IMR-90 (cell line): ENCODE data around the gene ANKRD2. TPM values are rescaled to one million over a fixed set of nuclear protein-coding genes. Genes with fewer than 3 reads are reported as not detected.

ENCODE experiments used
- ATAC-seq: fragments of 200-7000 bp; cut with Tn5 transposase; 2 replicates; pipeline ENCODE4 v1.9.1; 2020; ENCODE audit warnings: low read depth, mild to moderate bottlenecking, moderate library complexity
- BruUV-seq: library from RNA; stranded (reverse); fragments of 400-500 nt; replicated peaks from 2 replicates; lab custom pipeline; 2021; lab: Mats Ljungman, UMichigan
- CTCF ChIA-PET: fragments of 300-600 bp; formaldehyde crosslinking; extraction: SDS; loops from one replicate; lab custom pipeline; 2021; ENCODE audit warnings: antibody characterized with exemption; lab: Yijun Ruan, JAX
- POLR2A ChIA-PET: fragments of 300-600 bp; sonication (Branson Sonifier 250); formaldehyde crosslinking; loops from one replicate; lab custom pipeline; 2022; ENCODE audit warnings: antibody characterized with exemption; ENCODE audit not compliant: unreplicated experiment; lab: Charles Lee
- DNase-seq: peaks from one replicate; pipeline ENCODE4 v3.0.0; 2013
- H2AFZ ChIP-seq: replicated peaks from 2 replicates; pipeline ENCODE3; 2013; ENCODE audit warnings: low read length, mild to moderate bottlenecking; ENCODE audit not compliant: poor library complexity
- H2AK5ac ChIP-seq: 2 replicates; pipeline ENCODE4 v1.6.1; 2013; ENCODE audit warnings: low read depth, low read length, inconsistent platforms
- H2AK9ac ChIP-seq: replicated peaks from 2 replicates; pipeline ENCODE3; 2013; ENCODE audit warnings: mild to moderate bottlenecking, low read depth, low read length, moderate library complexity; ENCODE audit not compliant: poor library complexity
- H2BK120ac ChIP-seq: 2 replicates; pipeline ENCODE4 v1.6.1; 2013; ENCODE audit warnings: low read depth, low read length, inconsistent platforms
- H2BK15ac ChIP-seq: 3 replicates; pipeline ENCODE4 v1.6.1; 2013; ENCODE audit warnings: low read depth, low read length, inconsistent platforms
- H2BK20ac ChIP-seq: 2 replicates; pipeline ENCODE4 v1.6.1; 2013; ENCODE audit warnings: low read depth, mild to moderate bottlenecking, inconsistent platforms, low read length, moderate library complexity
- H2BK5ac ChIP-seq: 2 replicates; pipeline ENCODE4 v1.6.1; 2013; ENCODE audit warnings: mild to moderate bottlenecking, low read depth, low read length, inconsistent platforms; ENCODE audit not compliant: poor library complexity, severe bottlenecking
- H3K14ac ChIP-seq: replicated peaks from 2 replicates; pipeline ENCODE4 v1.6.1; 2013; ENCODE audit warnings: low read depth, low read length, inconsistent platforms
- H3K18ac ChIP-seq: 2 replicates; pipeline ENCODE4 v1.6.1; 2013; ENCODE audit warnings: low read depth, low read length, control low read depth
- H3K23ac ChIP-seq: 2 replicates; pipeline ENCODE4 v1.6.1; 2013; ENCODE audit warnings: low read depth, low read length, inconsistent platforms
- H3K27ac ChIP-seq: 2 replicates; pipeline ENCODE4 v1.5.1; 2013; ENCODE audit warnings: mild to moderate bottlenecking, control low read depth, low read length; ENCODE audit not compliant: insufficient read depth
- H3K27me3 ChIP-seq: 2 replicates; pipeline ENCODE4 v1.6.1; 2013; ENCODE audit warnings: low read length; ENCODE audit not compliant: control insufficient read depth, insufficient read depth
- H3K36me3 ChIP-seq: 2 replicates; pipeline ENCODE4 v1.6.1; 2013; ENCODE audit warnings: low read length, mixed read lengths; ENCODE audit not compliant: control insufficient read depth, insufficient read depth
- H3K4ac ChIP-seq: 2 replicates; pipeline ENCODE4 v1.6.1; 2013; ENCODE audit warnings: low read depth, low read length, inconsistent platforms
- H3K4me1 ChIP-seq: 2 replicates; pipeline ENCODE4 v1.6.1; 2013; ENCODE audit warnings: low read length, mixed read lengths; ENCODE audit not compliant: control insufficient read depth, insufficient read depth
- H3K4me2 ChIP-seq: 2 replicates; pipeline ENCODE4 v1.6.1; 2013; ENCODE audit warnings: low read depth, mild to moderate bottlenecking, control low read depth, low read length, moderate library complexity
- H3K4me3 ChIP-seq: 2 replicates; pipeline ENCODE4 v1.5.1; 2013; ENCODE audit warnings: low read depth, mild to moderate bottlenecking, control low read depth, low read length, moderate library complexity; ENCODE audit not compliant: insufficient read depth
- H3K56ac ChIP-seq: 2 replicates; pipeline ENCODE4 v1.6.1; 2013; ENCODE audit warnings: low read length, inconsistent platforms; ENCODE audit not compliant: insufficient read depth; ENCODE audit errors: extremely low read depth
- H3K79me1 ChIP-seq, 2 experiments: 2 replicates each; pipeline ENCODE4 v1.6.1; 2013; ENCODE audit warnings: low read length in 2 of 2, inconsistent platforms in 1 of 2, low read depth in 1 of 2
- H3K9ac ChIP-seq: 2 replicates; pipeline ENCODE4 v1.6.1; 2013; ENCODE audit warnings: low read depth, low read length, control low read depth
- H3K9me1 ChIP-seq: 2 replicates; pipeline ENCODE4 v1.6.1; 2013; ENCODE audit warnings: low read length, inconsistent platforms; ENCODE audit not compliant: insufficient read depth
- H3K9me3 ChIP-seq: 2 replicates; pipeline ENCODE4 v1.6.1; 2013; ENCODE audit warnings: low read length; ENCODE audit not compliant: control insufficient read depth, insufficient read depth
- H4K20me1 ChIP-seq: 2 replicates; pipeline ENCODE4 v1.6.1; 2013; ENCODE audit warnings: low read length, inconsistent platforms; ENCODE audit not compliant: insufficient read depth
- H4K5ac ChIP-seq: 2 replicates; pipeline ENCODE4 v1.6.1; 2013; ENCODE audit warnings: mild to moderate bottlenecking, low read depth, low read length, control low read depth
- H4K8ac ChIP-seq, 2 experiments: 2 replicates each; pipeline ENCODE4 v1.6.1; 2013; ENCODE audit warnings: low read depth in 2 of 2, low read length in 2 of 2, control low read depth in 1 of 2, inconsistent platforms in 1 of 2
- H4K91ac ChIP-seq: 2 replicates; pipeline ENCODE4 v1.6.1; 2013; ENCODE audit warnings: low read depth, low read length, inconsistent platforms; ENCODE audit not compliant: insufficient read depth
- BHLHE40 ChIP-seq: fragments of 150-350 bp; IDR thresholded peaks from 2 replicates; pipeline ENCODE4 v1.6.1; 2016; ENCODE audit warnings: mild to moderate bottlenecking, low read depth, low read length
- CEBPB ChIP-seq: IDR thresholded peaks from 2 replicates; pipeline ENCODE4 v1.6.1; 2012; ENCODE audit warnings: low read depth, low read length, improper control_type of control experiment
- CHD1 ChIP-seq: IDR thresholded peaks from 2 replicates; pipeline ENCODE4 v1.6.1; 2012; ENCODE audit warnings: low read depth, low read length, improper control_type of control experiment
- FOS ChIP-seq: fragments of 150-350 bp; IDR thresholded peaks from 2 replicates; pipeline ENCODE4 v1.6.1; 2016; ENCODE audit warnings: low read depth, low read length
- MAFK ChIP-seq: IDR thresholded peaks from 2 replicates; pipeline ENCODE4 v1.6.1; 2012; ENCODE audit warnings: low read depth, low read length, improper control_type of control experiment
- MXI1 ChIP-seq: IDR thresholded peaks from 2 replicates; pipeline ENCODE4 v1.6.1; 2012; ENCODE audit warnings: low read depth, mild to moderate bottlenecking, low read length, moderate library complexity, borderline replicate concordance
- NFE2L2 ChIP-seq: fragments of 150-350 bp; IDR thresholded peaks from 2 replicates; pipeline ENCODE4 v1.6.1; 2016; ENCODE audit warnings: low read depth, mild to moderate bottlenecking, low read length
- POLR2A ChIP-seq: IDR thresholded peaks from 2 replicates; pipeline ENCODE4 v1.6.1; 2012; ENCODE audit warnings: mild to moderate bottlenecking, low read depth, low read length
- RAD21 ChIP-seq: IDR thresholded peaks from 2 replicates; pipeline ENCODE4 v1.6.1; 2012; ENCODE audit warnings: low read length, improper control_type of control experiment
- RCOR1 ChIP-seq: IDR thresholded peaks from 2 replicates; pipeline ENCODE4 v1.6.1; 2012; ENCODE audit warnings: mild to moderate bottlenecking, low read length, improper control_type of control experiment; ENCODE audit not compliant: insufficient replicate concordance
- RFX5 ChIP-seq: IDR thresholded peaks from 2 replicates; pipeline ENCODE4 v1.8.0; 2012; ENCODE audit warnings: low read depth, mild to moderate bottlenecking, low read length, moderate library complexity
- SMC3 ChIP-seq: fragments of 150-350 bp; IDR thresholded peaks from 2 replicates; pipeline ENCODE4 v1.6.1; 2016; ENCODE audit warnings: low read depth, mild to moderate bottlenecking, antibody characterized with exemption, low read length, moderate library complexity
- WGBS, 2 experiments: methylation state at CpG; one replicate each; pipeline versions ENCODE4 v1.1.5 to v1.1.7; 2013; ENCODE audit warnings: missing lambda C conversion rate in 2 of 2; ENCODE audit not compliant: insufficient read length in 1 of 2; ENCODE audit errors: extremely low coverage in 2 of 2; 5-methylcytosine and 5-hydroxymethylcytosine counted together
- dilution Hi-C: fragments of 300-500 bp; cut with HindIII; formaldehyde crosslinking; loops from one replicate; pipeline ENCODE4 v1.14.3; 2018; ENCODE audit warnings: low sequenced_read_pairs; ENCODE audit not compliant: unreplicated experiment
- in situ Hi-C: fragments of 300-500 bp; cut with MboI; formaldehyde crosslinking; loops from 3 replicates; pipeline ENCODE4 v1.14.3; 2019; ENCODE audit warnings: low sequenced_read_pairs, inconsistent platforms, mixed read lengths
- intact Hi-C: fragments of 100-400 bp; cut with micrococcal nuclease; formaldehyde crosslinking; loops from 2 replicates; pipeline ENCODE4 v1.10.0; 2022
- polyA plus RNA-seq, 3 experiments: library from polyadenylated mRNA; depleted of rRNA; stranded (reverse); fragments of >200 nt; gene quantifications; 2 replicates each; pipeline ENCODE4 v1.2.3, GENCODE V29; 2012; ENCODE audit warnings: low replicate concordance in 1 of 3
- total RNA-seq: library from RNA; depleted of rRNA; stranded (reverse); fragments of >200 nt; gene quantifications from 2 replicates; pipeline ENCODE4 v1.2.3, GENCODE V29; 2012
- TF ChIP-seq, protein P1 (sequence below): fragments of 150-350 bp; IDR thresholded peaks from 2 replicates; pipeline ENCODE4 v1.6.1; 2017; ENCODE audit warnings: mild to moderate bottlenecking, antibody characterized with exemption, low read length, low read depth
- TF ChIP-seq, protein P2 (sequence below): fragments of 150-350 bp; IDR thresholded peaks from 2 replicates; pipeline ENCODE4 v1.6.1; 2016; ENCODE audit warnings: low read depth, mild to moderate bottlenecking, low read length, moderate library complexity, borderline replicate concordance

The ANKRD2 gene
- total and polyA plus RNA-seq, 2 of the 4 experiments (the other 2 are of a cell fraction): 0.36 to 0.65 TPM

DNA sequence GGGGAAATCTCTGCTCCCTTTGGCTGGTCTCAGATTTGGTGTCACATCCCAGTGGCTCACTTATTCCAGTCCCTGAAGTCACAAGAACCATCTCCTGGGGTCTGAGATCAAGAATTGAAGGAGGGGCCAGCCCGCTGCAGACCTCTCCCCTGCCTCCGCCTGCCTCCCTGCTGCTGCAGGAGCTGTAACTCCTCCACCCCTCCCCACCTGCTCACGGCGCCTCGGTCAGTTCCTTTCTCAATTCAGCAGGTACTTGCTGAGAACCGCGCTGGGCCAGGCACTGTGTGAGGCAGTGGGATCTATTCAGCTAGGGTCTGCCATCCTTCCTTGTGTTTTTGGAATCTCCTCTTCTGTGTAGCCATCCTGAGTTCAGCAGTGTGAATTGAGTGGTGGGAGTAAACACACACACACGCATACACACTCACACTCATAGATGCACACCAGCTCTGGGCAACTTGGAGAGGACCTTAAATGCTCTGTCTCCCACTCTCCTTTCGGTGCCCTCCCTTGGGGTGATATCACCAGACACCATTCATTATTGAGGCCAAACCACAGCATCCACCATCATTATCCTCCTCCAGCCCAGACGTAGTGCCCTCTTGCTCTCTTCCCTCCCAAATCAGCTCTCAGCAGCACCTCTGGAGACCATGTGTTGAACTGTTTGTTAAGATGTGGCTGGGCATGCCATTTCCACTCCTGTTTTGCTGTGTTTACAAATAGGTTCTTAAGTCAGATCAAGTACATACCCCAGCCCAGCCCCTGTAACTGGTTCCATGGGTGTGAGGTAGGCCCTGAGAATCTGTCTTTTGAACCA, 22.0 kb upstream of the ANKRD2 start (continued):
- no peak for TF ChIP-seq RAD21

DNA sequence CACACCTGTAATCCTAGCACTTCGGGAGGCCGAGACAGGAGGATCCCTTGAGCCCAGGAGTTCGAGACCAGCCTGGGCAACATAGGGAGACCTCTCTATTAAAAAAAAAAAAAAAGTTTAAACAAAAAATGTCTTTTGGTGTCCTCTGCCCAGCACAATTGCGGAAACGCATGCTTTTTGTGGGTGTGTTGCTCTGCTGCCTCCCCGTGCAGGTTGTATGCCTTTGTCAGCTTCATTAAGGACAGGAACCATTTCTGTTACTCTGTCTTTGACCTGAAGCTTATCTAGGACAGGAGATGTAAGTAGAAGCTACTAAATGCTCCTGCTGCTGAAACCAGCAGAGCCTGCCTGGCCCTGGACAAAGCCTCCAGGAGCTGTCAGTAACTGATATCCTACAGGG, 21.3 kb upstream of the ANKRD2 start:
- H3K4me2 ChIP-seq: no peak overlapping the region
- ATAC-seq (no peak), DNase-seq (no peak)
- no peak overlapping the region for H3K9ac ChIP-seq
- ChIA-PET POLR2A (no interaction called here), CTCF (interaction anchor here (0.7 kb wide), 1 partner anchor 23 kb away, joined by 3 read pairs; no protein-coding TSS in a partner anchor)
- no peak overlapping the region for H2BK15ac ChIP-seq
- no peak overlapping the region for H2BK5ac ChIP-seq
- no peak overlapping the region for H4K8ac ChIP-seq
- peak overlapping the region; percentile 48; the same call in 1 of the 2 replicates for H2AK5ac ChIP-seq
- H3K79me1 ChIP-seq: peaks cover 23 to 60% of the 10 kb centered on the region in 2 experiments
- no peak overlapping the region for H3K27ac ChIP-seq
- H3K9me3 ChIP-seq: no peaks in the 10 kb centered on the region
- dilution Hi-C loops (no loop called here), in situ Hi-C loops (loop anchor here (5.0 kb wide), 1 partner anchor 89 kb away; no protein-coding TSS in a partner anchor), intact Hi-C loops (loop anchor here (5.0 kb wide), 1 partner anchor 144 kb away; no protein-coding TSS in a partner anchor)
- H4K5ac ChIP-seq: no peak overlapping the region
- no peak overlapping the region for H2BK120ac ChIP-seq
- H3K9me1 ChIP-seq: peaks cover 6% of the 10 kb centered on the region; the same call in 1 of the 2 replicates
- WGBS, 2 experiments: no CpG with 5 or more reads among the region's 6 CpGs
- no peaks in the 10 kb centered on the region for H3K27me3 ChIP-seq
- 0 out of 2 replicates have a peak overlapping the region, but pooled peaks have one; percentile 29 for H3K23ac ChIP-seq
- H4K20me1 ChIP-seq: peaks cover 6% of the 10 kb centered on the region; the same call in 1 of the 2 replicates
- H3K4me3 ChIP-seq: no peak overlapping the region
- H2BK20ac ChIP-seq: no peak overlapping the region
- H2AFZ ChIP-seq: no peak overlapping the region
- peaks cover 16% of the 10 kb centered on the region for H3K4me1 ChIP-seq
- H3K4ac ChIP-seq: no peak overlapping the region
- BruUV-seq: no TSS peak
- no peak overlapping the region for H3K18ac ChIP-seq
- no peak overlapping the region for H3K14ac ChIP-seq
- no peaks in the 10 kb centered on the region for H3K36me3 ChIP-seq
- no peak overlapping the region for H2AK9ac ChIP-seq
- no peak overlapping the region for H4K91ac ChIP-seq
- no peak overlapping the region for H3K56ac ChIP-seq
- TF ChIP-seq MXI1 (no peak), CEBPB (no peak), MAFK (no peak), BHLHE40 (no peak), RFX5 (no peak), RAD21 (no peak), NFE2L2 (no peak), POLR2A (no peak), FOS (no peak), CHD1 (no peak), RCOR1 (no peak), SMC3 (no peak)
- TF ChIP-seq, protein P1, sequence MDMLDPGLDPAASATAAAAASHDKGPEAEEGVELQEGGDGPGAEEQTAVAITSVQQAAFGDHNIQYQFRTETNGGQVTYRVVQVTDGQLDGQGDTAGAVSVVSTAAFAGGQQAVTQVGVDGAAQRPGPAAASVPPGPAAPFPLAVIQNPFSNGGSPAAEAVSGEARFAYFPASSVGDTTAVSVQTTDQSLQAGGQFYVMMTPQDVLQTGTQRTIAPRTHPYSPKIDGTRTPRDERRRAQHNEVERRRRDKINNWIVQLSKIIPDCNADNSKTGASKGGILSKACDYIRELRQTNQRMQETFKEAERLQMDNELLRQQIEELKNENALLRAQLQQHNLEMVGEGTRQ: no peak
- TF ChIP-seq, protein P2, sequence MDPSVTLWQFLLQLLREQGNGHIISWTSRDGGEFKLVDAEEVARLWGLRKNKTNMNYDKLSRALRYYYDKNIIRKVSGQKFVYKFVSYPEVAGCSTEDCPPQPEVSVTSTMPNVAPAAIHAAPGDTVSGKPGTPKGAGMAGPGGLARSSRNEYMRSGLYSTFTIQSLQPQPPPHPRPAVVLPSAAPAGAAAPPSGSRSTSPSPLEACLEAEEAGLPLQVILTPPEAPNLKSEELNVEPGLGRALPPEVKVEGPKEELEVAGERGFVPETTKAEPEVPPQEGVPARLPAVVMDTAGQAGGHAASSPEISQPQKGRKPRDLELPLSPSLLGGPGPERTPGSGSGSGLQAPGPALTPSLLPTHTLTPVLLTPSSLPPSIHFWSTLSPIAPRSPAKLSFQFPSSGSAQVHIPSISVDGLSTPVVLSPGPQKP: no peak
